Measurements from ENCODE around the gene TXK. TPM values are rescaled to one million over a fixed set of nuclear protein-coding genes. Genes with fewer than 3 reads are reported as not detected.

Gene TXK
- total RNA-seq, 1 donor from 2014 or later, result 0.50 TPM

DNA sequence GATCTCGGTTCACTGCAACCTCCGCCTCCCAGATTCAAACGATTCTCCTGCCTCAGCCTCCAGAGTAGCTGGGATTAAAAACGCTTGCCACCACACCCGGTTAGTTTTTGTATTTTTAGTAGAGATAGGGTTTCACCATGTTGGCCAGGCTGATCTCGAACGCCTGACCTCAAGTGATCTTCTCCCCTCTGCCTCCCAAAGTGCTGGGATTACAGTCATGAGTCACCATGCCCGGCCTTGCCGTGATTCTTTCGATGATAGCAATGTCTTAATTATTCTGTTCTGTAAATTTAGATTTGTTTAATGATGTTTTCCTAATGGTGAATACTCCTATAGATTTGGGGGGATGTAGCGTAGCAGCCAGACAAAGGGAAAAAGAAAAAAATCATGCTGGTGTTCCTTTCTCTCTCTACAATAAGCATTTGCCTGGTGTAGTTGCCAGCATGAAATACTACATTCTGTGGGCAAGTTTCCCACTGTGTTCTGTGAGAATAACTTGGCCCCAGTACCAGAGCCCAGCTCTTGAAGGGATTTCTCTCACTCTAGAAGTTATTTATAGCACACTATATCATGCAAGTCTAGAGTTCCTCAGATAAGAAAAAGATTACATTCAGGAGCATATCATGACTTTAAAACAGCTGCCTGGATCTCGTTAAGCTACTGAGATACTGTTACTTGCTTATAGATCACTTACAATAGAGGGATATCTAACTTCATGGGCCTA, 102.1 kb downstream of the TXK start:
- Mint-ChIP-seq H3K4me3 (ENCODE audit: unreplicated experiment) (no peak overlapping the region), H3K27ac (ENCODE audit: unreplicated experiment) (no peak overlapping the region), H3K4me1 (ENCODE audit: low read depth, unreplicated experiment) (peaks cover 4% of the 10 kb centered on the region), H3K36me3 (ENCODE audit: low read depth, unreplicated experiment) (peaks cover 2% of the 10 kb centered on the region), H3K27me3 (ENCODE audit: low read depth, unreplicated experiment) (no peaks in the 10 kb centered on the region), H3K9me3 (ENCODE audit: unreplicated experiment) (no peaks in the 10 kb centered on the region)
- Histone ChIP-seq H3K4me1 (ENCODE audit: insufficient read depth, low read length) (peaks cover 8% of the 10 kb centered on the region), H3K27ac (ENCODE audit: low read depth, low read length) (peak overlapping the region; percentile 47), H2AFZ (ENCODE audit: low read depth, low read length) (no peak overlapping the region), H3K4me2 (ENCODE audit: low read length) (peak overlapping the region; percentile 2), H3K9me3 (ENCODE audit: insufficient read depth, low read depth, low read length) (no peaks in the 10 kb centered on the region), H3K4me3 (ENCODE audit: insufficient read depth, low read depth, low read length) (no peak overlapping the region), H3K27me3 (ENCODE audit: insufficient read depth, low read length) (no peaks in the 10 kb centered on the region), H3K9ac (ENCODE audit: low read length) (no peak overlapping the region), H4K20me1 (ENCODE audit: insufficient read depth, low read length) (no peaks in the 10 kb centered on the region), H3K79me2 (ENCODE audit: insufficient read depth, low read length) (no peaks in the 10 kb centered on the region), H3K36me3 (ENCODE audit: insufficient read depth, low read length) (no peaks in the 10 kb centered on the region)
- DNase-seq (ENCODE audit: low read depth) (peak; percentile 77), FAIRE-seq (no peak)
- TF ChIP-seq, protein P1, sequence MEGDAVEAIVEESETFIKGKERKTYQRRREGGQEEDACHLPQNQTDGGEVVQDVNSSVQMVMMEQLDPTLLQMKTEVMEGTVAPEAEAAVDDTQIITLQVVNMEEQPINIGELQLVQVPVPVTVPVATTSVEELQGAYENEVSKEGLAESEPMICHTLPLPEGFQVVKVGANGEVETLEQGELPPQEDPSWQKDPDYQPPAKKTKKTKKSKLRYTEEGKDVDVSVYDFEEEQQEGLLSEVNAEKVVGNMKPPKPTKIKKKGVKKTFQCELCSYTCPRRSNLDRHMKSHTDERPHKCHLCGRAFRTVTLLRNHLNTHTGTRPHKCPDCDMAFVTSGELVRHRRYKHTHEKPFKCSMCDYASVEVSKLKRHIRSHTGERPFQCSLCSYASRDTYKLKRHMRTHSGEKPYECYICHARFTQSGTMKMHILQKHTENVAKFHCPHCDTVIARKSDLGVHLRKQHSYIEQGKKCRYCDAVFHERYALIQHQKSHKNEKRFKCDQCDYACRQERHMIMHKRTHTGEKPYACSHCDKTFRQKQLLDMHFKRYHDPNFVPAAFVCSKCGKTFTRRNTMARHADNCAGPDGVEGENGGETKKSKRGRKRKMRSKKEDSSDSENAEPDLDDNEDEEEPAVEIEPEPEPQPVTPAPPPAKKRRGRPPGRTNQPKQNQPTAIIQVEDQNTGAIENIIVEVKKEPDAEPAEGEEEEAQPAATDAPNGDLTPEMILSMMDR (IDR thresholded peaks at IDR 0.05; ENCODE audit: insufficient read depth, low read depth, low read length), result no peak
- no peak for TF ChIP-seq EZH2 (IDR thresholded peaks at IDR 0.05; ENCODE audit: insufficient read depth, low read length)

DNA sequence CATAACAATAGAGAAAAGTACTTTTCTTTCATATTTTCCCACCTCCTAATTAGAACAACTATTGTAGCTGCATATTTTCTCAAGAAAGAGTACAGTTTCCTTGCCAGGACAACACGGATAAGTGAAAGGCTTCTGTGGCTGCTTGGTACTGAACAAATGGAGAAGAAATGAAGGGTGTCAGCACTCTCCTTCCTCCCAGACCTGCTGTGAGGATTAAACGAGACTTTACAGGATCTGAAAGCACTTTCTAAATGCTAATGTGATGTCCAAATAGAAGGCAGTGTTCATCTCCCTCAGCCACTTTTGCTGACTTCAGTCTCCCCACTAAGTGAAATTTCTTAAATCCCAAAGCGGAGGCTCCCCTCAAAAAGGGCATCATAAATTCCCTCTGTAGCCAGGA, 103.6 kb downstream of the TXK start:
- no peaks in the 10 kb centered on the region for H3K27me3 ChIP-seq (ENCODE audit: insufficient read depth, low read length)
- no peak for DNase-seq (ENCODE audit: low read depth)
- H3K9ac ChIP-seq (ENCODE audit: low read length), result no peak overlapping the region
- H4K20me1 ChIP-seq (ENCODE audit: insufficient read depth, low read length), result no peaks in the 10 kb centered on the region
- H3K79me2 ChIP-seq (ENCODE audit: insufficient read depth, low read length), result no peaks in the 10 kb centered on the region
- no peaks in the 10 kb centered on the region for H3K9me3 ChIP-seq (ENCODE audit: insufficient read depth, low read depth, low read length)
- no peak overlapping the region for H3K27ac ChIP-seq (ENCODE audit: low read depth, low read length)
- no peak overlapping the region for H2AFZ ChIP-seq (ENCODE audit: low read depth, low read length)
- H3K4me3 ChIP-seq (ENCODE audit: insufficient read depth, low read depth, low read length), result no peak overlapping the region
- H3K27me3 Mint-ChIP-seq (ENCODE audit: low read depth, unreplicated experiment), result no peaks in the 10 kb centered on the region
- no peak overlapping the region for H3K4me3 Mint-ChIP-seq (ENCODE audit: unreplicated experiment)
- H3K4me1 Mint-ChIP-seq (ENCODE audit: low read depth, unreplicated experiment), result peaks cover 4% of the 10 kb centered on the region
- peaks cover 8% of the 10 kb centered on the region for H3K4me1 ChIP-seq (ENCODE audit: insufficient read depth, low read length)
- no peaks in the 10 kb centered on the region for H3K9me3 Mint-ChIP-seq (ENCODE audit: unreplicated experiment)
- H3K36me3 Mint-ChIP-seq (ENCODE audit: low read depth, unreplicated experiment), result peaks cover 2% of the 10 kb centered on the region
- H3K36me3 ChIP-seq (ENCODE audit: insufficient read depth, low read length), result no peaks in the 10 kb centered on the region
- FAIRE-seq, result no peak
- H3K4me2 ChIP-seq (ENCODE audit: low read length), result no peak overlapping the region
- TF ChIP-seq EZH2 (IDR thresholded peaks at IDR 0.05; ENCODE audit: insufficient read depth, low read length), result no peak
- TF ChIP-seq, protein P1 (IDR thresholded peaks at IDR 0.05; ENCODE audit: insufficient read depth, low read depth, low read length), result no peak
- H3K27ac Mint-ChIP-seq (ENCODE audit: unreplicated experiment), result no peak overlapping the region

DNA sequence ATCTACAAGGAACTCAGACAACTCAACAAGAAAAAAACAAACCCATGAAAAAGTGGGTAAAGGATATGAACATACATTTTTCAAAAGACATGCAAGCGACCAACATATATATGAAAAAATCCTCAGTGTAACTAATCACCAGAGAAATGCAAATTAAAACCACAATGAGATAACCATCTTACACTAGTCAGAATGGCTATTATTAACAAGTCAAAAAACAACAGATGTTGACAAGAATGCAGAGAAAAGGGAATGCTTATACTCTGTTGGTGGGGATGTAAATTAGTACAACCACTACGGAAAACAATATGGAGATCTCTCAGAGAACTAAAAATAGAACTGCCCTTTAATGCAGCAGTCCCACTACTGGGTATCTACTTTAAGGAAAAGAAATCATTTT, 105.4 kb downstream of the TXK start:
- no peaks in the 10 kb centered on the region for H3K36me3 ChIP-seq (ENCODE audit: insufficient read depth, low read length)
- Mint-ChIP-seq H3K4me3 (ENCODE audit: unreplicated experiment) (no peak overlapping the region), H3K27me3 (ENCODE audit: low read depth, unreplicated experiment) (no peaks in the 10 kb centered on the region), H3K27ac (ENCODE audit: unreplicated experiment) (no peak overlapping the region), H3K9me3 (ENCODE audit: unreplicated experiment) (no peaks in the 10 kb centered on the region), H3K4me1 (ENCODE audit: low read depth, unreplicated experiment) (peaks cover 13% of the 10 kb centered on the region), H3K36me3 (ENCODE audit: low read depth, unreplicated experiment) (peaks cover 2% of the 10 kb centered on the region)
- H3K4me3 ChIP-seq (ENCODE audit: insufficient read depth, low read depth, low read length), result no peak overlapping the region
- no peak overlapping the region for H2AFZ ChIP-seq (ENCODE audit: low read depth, low read length)
- no peaks in the 10 kb centered on the region for H3K27me3 ChIP-seq (ENCODE audit: insufficient read depth, low read length)
- H4K20me1 ChIP-seq (ENCODE audit: insufficient read depth, low read length), result no peaks in the 10 kb centered on the region
- H3K27ac ChIP-seq (ENCODE audit: low read depth, low read length), result no peak overlapping the region
- DNase-seq (ENCODE audit: low read depth) (no peak), FAIRE-seq (no peak)
- TF ChIP-seq, protein P1 (IDR thresholded peaks at IDR 0.05; ENCODE audit: insufficient read depth, low read depth, low read length), result no peak
- no peak for TF ChIP-seq EZH2 (IDR thresholded peaks at IDR 0.05; ENCODE audit: insufficient read depth, low read length)
- no peaks in the 10 kb centered on the region for H3K79me2 ChIP-seq (ENCODE audit: insufficient read depth, low read length)
- no peaks in the 10 kb centered on the region for H3K9me3 ChIP-seq (ENCODE audit: insufficient read depth, low read depth, low read length)
- H3K9ac ChIP-seq (ENCODE audit: low read length), result no peak overlapping the region
- H3K4me2 ChIP-seq (ENCODE audit: low read length), result no peak overlapping the region
- H3K4me1 ChIP-seq (ENCODE audit: insufficient read depth, low read length), result peaks cover 16% of the 10 kb centered on the region

Data from astrocyte (in vitro differentiated cells and primary cell).